HTR-8/SVneo (cell line): ENCODE data around the gene DOK7.

ENCODE experiments used
- DNase-seq: peaks from one replicate; pipeline ENCODE4 v3.0.0; 2011; ENCODE audit warnings: low spot score, mixed read lengths; ENCODE audit not compliant: insufficient read length
- FAIRE-seq: peaks from 2 replicates; lab custom pipeline; 2011; peaks lifted over from hg19 to GRCh38; lab: Jason Lieb, UNC

Gene DOK7

DNA sequence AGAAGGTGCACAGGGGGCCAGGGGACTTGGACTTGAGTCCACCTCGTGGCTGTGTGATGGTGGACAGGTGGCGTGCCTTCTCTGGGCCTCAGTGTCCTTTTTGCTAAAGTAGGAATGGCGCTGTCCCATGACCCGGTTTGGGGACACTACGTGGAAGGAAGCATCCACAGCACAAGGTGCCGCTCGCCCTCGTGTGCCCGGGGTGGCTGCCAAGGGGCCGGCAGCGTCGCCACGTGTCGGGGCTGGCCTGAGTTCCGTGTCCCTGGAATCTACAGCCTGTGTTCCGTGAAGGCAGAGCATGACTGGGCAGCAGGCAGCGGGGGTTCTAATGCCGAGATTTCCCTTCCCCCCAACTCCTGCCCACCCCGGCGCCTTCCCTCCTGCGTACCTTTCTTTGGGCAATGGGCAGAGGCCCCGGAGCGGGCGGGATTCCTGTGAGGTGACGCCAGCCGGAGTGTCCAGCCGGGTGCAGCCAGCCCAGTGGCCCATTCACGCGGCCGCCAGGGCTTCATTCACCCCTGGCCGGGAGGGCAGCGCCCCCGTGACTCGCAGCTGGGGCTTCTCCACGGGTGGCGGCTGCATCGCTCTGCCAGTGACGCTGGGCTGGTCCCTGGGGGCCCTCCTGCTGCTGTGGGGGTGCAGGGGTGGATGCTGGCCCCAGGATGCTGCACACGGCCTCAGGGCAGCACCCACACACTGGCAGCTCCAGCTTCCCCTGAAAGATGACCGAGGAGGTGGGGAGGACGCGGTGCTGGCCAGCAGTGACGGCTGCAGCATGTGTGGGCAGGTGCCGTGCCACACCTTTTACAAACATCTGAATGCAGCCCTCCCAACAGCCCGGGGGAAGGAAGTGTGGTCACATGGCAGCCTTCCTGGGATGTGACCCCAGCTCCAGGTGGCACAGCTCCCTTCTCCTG is 21.2 kb downstream of the DOK7 start:
- DNase-seq, result no peak
- peak; percentile 28 for FAIRE-seq

DNA sequence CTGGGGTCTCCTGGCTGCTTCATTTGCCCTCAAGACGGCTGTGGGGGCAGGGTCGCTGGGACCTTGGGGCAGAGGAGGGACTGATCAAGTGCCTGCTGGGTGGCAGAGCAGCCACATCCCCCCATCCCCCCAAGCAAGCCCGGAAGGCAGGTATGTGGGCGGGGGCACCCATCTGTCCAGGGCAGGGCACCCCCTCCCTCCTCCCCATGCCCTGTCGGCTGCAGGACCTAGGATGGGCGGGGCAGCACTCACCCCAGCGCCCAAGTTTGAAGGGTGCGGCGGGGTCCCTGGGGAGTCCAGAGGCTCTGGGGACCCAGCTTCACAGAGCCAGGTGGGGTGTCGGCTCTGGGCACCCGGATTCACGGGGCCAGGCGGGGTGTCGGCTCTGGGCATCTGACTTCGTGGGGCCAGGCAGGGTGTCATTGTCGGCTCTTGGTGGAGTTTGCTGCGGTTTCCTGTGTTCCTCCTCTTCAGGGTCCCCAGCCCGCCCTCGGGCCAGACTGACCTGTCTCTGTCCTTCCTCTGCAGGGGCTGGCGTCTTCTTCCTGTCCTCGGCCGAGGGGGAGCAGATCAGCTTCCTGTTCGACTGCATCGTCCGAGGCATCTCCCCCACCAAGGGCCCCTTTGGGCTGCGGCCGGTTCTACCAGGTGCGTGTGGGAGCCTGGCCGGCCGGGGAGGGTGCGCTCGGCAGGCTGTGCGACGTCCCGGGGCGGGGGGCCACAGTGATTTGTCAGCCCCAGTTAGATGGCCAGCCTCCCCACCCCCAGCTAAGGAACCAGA is 22.1 kb downstream of the DOK7 start:
- DNase-seq, result no peak
- FAIRE-seq, result no peak

DNA sequence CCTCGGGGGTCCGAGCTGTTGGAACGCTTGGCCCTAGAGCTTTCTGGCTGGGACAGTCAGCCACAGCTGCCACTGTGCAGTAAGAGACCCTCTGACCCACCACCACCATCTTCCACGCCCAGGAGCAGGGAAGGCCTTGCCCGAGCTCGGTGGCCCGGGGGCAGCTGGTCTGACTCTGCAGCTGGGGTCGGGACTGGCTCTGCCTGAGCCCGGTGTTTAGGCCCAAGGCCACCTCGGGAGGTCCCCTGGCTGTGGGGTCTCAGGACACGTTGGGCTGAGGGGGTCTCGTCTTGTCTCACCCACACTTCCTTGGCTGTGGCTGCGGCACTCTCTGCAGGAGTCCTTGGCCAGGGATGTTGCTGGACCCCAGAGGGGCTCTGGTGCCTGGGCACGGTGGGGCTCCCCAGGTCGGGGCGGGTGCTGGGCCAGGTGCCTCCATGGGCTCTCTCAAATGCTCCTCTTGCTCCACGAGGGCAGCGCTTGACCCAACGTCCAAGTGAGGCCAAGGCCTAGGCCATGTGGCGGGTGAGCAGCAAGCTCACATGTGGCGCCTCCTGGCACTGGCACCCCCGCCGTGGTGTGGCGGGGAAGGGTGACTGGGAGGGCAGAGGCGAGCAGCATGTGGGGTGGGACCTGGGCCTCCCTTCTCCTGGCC is 22.9 kb downstream of the DOK7 start:
- no peak for FAIRE-seq
- DNase-seq, result no peak

DNA sequence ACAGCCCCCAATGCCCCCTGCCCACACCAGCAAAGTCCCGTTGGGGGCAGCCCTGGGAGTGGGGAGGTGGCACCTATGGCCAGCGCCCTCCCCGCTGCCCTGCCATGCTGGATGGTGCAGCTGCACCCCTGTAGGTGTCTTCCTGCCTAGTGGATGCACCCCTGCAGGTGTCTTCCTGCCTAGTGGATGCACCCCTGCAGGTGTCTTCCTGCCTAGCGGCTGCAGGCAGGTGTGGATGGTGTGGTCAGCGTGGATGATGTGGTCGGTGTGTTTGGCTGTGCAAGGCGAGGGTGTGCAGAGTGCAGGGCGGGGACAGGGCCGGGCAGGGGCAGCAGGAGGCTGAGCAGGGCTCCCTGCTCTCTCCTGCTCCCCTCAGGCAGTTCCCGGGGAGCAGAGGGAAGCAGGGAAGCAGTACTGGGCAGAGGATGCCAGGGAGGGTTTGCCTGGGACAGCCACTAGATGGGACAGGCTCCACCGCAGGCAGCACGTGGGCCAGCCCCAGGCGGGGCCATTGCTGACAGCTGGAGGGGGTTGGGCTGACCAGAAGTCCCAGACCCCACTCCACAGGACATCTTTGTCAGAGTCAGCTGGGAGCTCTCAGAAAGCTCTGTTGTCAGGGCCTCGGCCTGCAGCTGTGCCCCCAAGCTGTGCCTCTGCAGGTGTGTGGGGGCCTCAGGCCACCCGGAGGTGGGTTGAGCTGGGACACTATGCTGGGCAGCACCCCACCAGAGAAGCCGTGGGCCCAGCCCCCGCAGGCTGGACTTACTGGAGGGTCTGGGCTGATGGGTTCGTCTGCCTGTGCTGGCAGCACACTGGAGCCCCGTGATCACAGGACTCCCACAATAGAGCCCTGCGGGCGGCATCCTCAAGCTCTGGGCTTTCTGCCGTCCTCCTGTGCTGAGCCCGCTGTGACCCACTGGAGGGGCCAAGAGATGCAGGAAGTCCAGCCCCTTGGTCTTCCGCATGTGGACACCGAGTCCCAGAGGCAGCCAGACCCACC is 23.7 kb downstream of the DOK7 start:
- no peak for DNase-seq
- FAIRE-seq, result peak; percentile 20

DNA sequence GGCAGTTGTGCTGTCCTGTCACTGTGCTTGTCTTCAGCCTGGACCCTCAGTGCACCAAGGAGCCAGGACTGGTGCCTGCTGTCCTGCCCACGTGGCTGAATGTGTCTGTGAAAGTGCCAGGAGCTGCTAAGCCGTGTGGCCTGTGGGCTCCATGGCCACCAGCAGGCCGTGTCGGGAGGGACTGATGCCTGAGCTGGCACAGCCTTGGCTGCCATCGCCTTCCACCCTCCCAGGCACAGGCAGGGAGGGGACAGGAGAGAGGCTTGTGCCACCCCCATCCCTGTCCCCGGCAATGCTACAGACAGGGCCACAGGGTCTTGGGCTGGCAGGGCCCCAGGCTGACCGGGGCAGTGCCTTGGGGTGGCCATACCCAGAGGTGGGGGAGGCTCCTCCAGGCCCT is 24.8 kb downstream of the DOK7 start:
- DNase-seq, result no peak
- no peak for FAIRE-seq

DNA sequence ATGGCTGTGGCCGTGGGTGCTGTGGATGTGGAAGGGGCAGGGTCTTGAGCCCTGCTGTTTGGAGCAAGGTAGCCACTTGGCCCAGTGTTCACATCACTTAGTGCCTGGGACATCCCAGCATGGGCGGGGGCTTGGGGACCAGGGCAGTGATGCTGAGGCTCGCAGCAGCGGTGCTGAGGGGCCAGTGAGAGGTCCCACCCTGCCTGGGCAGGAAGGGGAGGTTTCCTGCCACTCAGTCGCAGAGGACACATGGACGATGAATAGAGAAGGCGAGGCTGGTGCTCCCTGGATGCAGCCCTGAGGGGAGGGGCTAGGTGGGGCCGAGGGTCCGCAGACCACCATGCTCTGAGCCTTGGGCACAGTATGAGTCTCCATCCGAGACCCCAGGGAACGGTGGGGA is 25.7 kb downstream of the DOK7 start:
- no peak for FAIRE-seq
- no peak for DNase-seq

DNA sequence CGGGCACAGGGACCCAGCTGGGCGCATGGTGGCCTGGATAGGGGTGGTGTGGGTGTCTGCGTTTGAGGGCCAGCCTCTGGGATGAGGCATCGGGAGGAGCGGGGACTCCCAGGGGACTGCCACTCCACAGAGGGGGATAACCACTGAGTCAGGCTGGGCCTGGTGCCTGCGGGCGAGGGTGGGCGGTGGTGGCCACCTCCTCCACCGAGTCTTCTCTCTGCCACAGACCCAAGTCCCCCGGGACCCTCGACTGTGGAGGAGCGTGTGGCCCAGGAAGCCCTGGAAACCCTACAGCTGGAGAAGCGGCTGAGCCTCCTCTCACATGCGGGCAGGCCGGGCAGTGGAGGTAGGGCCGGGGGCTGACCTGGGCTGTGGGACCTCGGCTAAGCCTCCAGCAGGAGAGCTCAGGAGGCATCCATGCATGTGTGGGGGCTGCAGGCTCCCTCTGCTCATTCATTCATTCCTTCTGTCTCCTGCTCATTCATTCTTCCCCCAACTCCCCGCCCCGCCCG is 26.4 kb downstream of the DOK7 start:
- no peak for FAIRE-seq
- no peak for DNase-seq

DNA sequence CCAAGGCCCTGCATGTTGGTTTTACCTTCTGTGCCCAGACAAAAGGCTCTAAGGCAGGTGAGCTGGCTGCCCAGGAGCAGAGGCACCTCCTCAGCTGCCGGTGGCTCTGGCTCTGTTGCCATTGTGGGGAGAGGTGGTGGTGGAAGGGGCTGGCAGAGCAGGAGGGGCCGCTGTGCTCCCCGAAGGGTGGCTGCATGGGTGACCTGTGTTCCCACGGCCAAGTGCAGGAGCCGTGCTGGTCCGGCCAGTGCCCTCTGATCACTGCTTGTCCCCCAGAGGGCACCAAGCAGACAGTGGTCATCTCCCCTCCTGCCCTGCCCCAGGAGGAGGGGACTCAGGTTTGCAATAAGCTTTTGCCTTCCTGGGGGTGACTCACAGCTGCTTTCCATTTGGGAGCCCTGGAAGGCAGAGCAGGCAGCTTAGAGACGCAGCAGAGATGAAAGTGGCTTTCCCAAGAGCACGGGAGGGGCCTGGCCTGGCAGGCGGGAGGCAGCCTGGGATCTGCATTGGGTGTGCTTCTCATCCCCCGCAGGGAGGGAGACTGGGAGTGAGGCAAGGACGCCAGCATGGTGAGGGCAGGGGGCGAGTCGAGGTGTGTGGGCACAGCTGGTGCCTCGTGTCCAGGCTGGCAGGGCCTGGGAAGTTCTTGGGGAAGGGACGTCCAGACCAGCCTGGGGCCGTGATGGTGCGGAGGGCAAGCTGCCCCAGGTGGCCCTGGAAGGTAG is 28.7 kb downstream of the DOK7 start:
- no peak for DNase-seq
- peak; percentile 16 for FAIRE-seq

DNA sequence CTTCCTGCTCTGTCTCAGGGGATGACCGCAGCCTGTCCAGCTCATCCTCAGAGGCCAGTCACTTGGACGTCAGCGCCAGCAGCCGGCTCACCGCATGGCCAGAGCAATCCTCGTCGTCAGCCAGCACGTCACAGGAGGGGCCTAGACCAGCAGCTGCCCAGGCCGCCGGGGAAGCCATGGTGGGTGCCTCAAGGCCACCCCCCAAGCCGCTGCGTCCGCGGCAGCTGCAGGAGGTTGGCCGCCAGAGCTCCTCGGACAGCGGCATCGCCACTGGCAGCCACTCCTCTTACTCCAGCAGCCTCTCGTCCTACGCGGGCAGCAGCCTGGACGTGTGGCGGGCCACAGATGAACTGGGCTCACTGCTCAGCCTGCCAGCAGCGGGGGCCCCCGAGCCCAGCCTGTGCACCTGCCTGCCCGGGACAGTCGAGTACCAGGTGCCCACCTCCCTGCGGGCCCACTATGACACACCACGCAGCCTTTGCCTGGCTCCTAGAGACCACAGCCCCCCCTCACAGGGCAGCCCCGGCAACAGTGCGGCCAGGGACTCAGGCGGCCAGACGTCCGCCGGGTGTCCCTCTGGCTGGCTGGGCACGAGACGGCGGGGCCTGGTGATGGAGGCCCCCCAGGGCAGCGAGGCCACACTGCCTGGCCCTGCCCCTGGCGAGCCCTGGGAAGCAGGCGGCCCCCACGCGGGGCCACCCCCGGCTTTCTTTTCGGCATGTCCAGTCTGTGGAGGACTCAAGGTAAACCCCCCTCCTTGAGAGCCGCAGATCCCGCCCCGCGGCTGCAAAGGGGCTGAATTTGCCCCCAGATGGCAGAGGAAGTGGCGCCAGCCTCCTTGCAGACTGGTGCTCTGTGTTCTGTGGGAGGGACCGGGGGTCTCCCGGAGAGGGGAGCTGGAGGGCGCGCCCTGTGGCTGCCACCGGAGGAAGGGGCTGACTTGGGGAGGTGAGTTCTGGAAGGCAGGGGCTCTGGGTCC is 29.9 kb downstream of the DOK7 start:
- FAIRE-seq (no peak), DNase-seq (no peak)

DNA sequence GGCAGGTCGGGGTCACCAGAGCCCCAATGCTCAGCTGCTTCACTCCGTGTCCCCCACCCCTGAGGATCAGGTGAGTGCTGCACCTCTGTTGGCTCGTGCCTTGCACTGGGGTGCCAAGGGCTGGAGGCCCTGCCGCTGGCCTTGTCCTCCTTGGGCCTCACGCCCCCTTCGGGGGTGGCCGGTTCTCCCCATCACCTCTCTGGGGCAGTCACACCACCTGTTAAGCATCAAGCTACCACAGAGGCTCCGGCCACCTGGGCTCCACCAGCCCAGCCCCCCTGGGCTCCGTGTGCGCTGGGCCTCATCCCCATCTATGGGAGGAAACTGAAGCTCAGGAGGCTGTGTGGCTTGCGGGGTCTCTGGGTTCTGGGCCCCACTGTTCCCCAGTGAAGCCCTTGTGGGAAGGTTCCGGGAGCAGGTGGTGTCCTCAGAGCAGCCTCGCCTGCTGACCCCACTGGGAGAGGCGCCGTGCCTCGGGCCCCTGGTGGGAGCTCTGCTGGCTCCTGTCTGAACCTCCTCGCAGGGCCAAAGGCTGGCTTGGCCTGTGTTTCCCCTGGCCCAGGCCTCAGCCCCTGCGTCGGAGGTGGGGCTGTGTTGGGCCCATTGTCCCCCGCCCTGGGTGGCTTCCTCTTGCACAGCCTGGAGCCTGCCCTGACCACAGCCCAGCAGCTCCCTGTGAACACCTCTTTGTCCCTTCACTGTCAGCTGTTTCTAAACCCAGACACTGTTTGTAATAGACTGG is 30.8 kb downstream of the DOK7 start:
- FAIRE-seq (no peak), DNase-seq (no peak)

DNA sequence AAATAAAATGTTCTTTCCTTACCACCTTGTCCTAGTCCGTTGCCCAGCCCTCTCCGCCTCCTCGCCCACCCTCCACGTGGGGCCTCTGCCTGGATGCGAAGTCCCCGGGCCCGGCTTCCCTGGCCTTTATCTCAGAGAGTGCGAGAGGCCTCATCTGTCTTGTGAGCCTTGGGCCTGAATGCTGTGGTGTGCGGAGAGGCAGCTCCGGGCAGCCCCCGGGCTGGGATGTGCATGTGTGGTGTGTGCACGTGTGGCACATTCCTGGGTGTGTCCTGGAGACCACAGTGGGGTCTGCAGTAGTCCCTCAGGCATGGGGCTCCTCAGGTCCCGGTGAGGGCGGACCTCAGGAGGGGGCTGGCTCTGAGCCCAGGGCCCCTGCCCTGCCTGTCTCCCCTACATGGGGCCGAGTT is 31.4 kb downstream of the DOK7 start:
- FAIRE-seq (no peak), DNase-seq (no peak)

DNA sequence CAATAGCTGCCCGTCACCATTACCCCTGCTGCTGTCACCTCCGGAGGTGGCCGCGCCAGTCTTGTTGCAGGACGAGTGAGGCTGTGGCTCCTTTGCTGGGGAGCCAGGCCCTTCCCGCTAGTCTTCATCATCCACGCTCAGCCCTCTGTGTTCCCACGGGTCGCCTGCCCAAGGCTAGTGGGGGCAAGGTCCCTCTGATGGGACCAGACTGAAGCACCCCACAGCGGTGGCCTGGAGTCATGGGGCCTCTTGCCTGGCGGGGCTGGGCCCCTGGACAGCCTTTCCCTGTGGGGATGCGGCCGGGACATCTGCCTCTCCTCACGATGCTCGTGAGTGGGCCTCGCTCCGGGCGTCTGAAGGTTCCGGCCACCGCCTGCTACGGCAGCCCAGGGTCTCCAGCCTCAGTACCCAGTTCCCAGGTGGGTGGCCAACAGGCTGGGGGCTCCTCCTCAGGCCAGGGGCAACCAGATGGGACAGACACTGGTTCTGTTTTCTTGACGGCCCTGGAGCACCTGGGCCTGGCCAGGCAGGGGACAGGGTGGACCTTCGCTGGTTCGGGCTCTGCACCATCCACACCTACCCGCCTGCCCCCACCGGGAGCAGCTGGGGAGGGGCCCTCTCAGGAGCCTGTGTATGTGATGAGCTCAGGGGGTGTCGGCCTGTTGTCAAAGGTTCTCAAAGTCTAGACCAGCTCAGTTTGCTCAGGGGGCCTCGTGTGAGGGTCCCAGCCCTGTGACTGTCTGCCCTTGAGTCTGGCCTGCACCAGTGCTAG is 32.3 kb downstream of the DOK7 start:
- FAIRE-seq (no peak), DNase-seq (no peak)

DNA sequence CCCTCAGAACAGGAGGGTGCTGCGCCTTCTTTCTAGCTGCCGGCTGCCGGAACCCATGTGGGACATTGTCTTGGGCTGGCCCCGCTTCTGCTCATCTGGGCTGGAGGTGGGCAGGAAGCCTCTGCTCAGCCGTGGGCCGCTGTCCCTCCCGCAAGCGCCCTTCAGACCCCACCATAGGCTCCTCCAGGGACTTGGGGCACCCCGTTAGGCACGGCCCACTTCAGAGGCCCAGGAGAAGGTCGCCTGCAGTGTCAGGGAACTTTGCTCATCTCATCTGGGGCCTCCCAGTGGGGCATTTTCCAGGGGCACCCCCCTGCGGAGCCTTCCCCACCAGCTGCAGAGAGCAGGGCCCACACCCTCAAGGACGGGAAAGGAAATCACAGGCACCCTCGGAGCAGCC is 32.9 kb downstream of the DOK7 start:
- no peak for FAIRE-seq
- DNase-seq, result no peak

DNA sequence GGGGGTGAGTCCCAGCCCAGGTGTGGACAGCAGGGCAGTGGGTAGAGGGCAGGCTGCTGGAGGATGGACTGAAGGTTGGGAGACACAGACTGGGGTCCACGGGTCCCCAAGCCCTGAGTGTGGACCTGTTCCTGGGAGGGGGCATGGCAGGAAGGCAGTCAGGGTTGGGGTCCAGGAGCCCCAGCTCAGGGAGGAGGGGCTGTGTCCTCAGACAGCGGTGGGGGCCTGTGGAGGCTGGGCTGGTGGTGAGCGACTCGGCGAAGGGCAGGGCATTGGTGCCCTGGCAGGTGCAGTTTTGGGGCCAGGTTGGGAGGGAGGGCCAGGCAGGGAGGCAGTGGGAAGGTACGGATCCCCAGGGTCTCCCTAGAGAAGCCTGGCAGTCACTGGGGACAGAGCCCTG is 34.0 kb downstream of the DOK7 start:
- no peak for FAIRE-seq
- no peak for DNase-seq

DNA sequence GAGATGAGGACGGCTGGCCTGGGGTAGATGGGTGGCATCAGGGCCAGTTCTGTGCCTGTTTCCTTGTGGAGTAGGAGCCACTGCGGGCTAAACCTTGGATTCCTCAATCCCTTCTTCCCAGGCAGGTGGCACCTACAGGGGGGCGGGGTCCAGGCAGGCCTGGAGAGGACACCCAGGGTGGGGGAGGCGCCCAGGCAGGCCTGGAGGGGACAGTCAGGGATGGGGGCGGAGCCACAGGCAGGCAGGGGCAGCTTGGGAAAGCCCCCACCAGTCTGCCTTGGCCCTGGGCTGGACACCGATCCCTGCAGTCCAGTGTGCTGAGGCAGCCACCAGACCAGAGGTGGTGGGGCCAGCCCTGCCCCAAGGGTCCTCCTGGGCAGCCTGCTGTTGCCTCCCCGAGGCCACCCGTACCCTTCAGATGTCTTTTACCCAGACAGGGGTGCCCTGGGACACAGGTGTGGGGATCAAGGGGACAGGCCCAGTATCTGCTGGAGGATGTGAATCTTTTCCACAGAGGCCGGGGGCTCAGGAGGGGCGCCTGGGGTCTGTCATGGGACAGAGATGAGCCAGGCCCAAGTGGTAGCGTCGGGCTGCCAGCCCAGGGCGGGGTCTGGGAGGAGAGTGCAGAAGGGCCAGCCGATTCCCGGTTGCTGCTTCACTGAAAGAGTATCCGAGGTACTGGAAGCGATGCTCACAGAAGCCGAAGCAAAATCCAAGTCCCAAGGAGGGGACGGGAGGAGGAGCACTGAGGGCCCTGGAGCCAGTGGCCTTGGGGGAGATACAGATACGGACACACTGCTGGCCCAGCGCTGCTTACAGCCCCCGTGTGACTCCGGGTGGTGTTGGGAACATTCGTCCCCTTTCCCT is 34.6 kb downstream of the DOK7 start:
- no peak for DNase-seq
- no peak for FAIRE-seq
